Inflammatory macrophage treated with lipopolysaccharide for 1 hour (primary cell): ENCODE data around the gene IL21R.
"Not testable (repeated sequence)": the region's sequence is repeated elsewhere in the genome, so short reads cannot be mapped to it uniquely, and the experiment has no call there.

Source experiments
- DNase-seq, 2 donors: peaks; one replicate each; pipeline ENCODE4 v3.0.0-alpha.2; 2020 to 2022

The IL21R gene

DNA sequence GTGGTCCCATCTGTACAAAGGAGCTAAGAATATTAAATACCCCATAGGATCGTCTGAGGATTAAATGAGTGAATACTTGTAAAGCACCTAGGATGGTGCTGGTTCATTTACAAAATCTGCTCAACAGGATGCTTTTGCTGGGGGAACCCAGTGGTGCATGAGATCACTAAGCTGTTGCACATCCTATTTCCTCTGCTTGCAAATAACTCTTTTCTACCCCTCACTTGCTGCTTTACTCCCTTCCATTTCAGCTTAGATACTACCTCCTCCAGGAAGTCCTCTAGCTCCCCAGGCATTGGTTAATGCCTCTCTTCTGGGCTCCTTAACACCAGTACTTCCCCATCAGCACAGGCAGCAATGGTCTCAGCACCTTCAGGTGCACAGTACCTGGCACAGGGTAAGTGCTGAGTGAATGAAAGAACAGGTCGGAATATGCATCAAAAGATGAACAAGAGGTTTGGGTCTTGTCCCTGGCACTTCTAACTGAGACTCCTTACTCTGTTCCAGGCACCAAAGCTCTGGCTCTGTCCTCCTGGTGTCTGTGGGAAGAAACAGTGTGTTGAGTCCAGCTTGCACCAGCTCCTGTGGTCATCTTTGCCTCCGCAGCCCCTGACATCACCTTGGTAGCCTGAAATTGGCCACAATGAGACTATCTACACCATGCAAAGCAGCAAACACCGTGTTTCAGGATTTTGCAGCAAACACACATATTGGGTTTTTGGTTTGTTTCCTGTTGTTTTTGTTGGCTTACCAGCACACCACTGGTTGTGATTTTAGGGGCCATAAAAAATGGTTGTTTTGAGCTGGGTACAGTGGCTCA, 24.1 kb upstream of the IL21R start:
- no peak for DNase-seq

DNA sequence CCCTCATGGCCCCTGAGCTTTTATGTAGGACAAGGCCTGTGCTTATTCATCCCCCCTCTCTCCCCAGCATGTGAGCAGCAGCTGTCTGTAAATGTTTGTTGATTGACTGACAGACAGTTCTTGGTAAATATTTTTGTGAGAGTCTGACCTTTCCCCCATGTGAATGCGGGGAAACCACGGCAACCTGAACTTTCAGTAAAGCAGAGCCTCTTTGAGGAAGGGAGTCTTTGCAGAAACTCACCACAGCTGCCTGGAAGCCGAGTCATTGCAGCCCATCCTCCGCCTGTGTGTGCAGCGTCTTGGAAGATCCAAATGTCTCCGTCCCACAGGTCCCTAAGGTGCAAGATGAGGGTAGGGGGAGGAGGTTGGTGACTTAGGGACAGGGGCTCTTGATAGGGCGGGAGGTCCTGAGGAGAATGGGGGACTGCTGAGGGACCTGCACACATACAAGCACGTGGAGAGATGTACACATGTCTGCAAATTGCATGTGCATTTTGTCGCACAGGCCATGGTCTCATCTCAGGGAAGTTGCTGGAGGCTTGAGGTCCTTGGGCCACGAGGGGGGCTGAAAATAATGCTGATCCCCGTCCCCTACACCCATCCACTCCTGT, 23.0 kb upstream of the IL21R start:
- peak; percentile 21 to 26 for DNase-seq

DNA sequence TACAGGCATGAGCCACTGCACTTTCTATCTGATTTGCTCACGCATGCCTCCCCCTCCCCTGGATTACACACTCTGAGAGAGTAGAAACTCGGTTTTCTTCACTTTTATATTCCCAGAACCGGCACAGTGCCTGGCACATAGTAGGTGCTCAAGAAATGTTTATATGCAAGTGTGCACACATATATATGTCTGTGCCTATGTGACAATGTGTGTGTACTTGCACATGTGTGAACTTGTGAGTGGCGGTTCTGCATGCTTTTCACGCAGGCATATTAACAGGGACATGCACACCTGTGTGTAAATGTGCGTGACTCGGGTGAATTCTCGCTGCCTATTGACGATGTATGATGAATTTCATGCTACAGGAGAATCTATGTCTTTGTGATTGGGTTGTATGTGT, 22.1 kb upstream of the IL21R start:
- DNase-seq, result no peak

DNA sequence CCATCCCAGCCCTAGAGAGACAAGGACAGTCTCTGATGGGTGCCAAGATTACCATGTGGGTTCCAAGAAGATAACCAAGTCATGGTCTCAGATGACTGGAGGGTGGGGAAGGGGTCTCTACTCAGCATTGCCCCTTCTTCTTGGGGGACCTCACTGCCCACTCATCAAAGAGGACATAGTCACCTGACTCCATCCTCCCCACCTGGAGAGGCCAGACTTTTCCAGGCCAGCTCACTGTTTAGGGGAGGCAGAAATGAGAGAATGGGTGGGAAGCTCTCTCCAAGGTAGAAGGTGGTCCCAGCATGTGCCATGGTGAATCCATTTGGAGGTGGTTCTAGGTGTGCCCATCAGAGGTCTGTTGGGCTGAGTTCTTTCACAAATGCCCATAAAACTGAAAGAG, 20.7 kb upstream of the IL21R start:
- no peak for DNase-seq

DNA sequence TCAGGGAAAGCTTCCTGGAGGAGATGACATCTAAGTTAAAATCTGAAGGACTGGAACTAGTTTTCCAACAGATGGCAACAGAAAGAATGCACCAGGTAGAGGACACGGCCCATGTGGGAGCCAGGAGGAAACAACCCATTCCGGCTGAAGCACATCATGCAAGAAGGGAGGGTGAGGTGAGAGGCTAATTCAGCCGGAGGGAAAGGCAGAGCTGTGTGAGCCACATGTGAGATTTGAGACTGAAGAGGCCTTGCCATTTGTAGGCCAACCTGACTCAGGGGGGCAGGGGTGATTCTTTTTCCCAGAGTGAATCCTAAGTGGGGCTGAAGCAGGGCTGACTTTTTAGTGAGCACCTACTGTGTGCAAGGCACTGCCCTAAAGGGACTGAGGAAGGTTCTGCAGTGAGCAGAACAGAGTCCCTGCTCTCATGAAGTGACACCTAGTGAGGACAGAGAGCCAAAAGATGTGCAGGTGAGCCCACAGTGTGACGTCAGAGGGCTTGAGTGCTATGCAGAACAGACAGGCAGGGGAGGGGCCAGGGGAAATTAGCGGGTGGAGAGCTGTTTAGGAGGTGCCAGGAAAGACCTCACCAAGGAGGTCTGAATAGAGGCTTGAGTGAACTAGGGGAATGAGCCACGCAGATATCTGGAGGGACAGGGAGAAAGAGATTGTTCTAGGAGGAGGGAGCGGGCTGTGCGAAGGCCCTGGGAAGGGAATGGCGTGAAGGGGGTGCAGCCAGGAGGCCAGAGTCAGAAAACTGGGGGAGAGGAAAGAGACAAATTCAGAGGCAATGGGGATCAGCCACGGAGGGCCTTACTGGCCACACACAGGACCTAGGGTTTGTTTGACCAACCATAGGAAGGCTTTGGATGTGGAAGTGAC, 19.8 kb upstream of the IL21R start:
- DNase-seq, result no peak

DNA sequence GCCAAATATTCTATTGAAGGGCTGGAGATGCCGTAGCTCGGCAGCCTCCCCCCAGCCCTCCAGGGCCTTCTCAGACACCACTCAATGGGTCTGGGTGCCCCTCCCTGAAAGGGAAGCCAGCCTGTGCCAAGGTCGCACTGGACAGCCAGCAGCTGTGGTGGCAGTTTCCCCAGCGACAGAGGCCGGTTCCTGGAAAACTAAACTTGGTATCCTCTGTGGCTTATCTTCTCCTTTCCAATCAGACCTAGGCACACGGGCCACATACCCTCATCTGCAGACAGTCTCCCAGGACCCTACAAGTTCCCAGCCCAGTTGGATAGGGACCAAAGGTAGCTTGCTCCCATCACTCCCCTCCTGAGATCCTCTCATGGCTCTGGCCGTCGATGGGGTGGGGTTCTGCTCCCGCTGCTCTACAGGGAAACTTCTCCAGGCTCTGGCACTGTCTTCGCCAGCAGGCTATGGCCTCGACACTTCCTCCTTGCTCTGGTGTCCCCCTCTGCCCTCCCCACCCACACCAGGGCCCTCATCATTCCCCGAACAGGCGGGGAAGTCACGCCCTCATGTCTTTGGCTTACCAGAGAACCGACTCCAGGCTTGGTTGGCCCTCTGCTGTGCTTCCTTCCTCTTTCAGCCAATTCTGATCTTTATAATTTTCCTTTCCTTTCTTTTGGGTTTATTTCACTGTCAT, 18.3 kb upstream of the IL21R start:
- DNase-seq, result peak; percentile 87 to 96

DNA sequence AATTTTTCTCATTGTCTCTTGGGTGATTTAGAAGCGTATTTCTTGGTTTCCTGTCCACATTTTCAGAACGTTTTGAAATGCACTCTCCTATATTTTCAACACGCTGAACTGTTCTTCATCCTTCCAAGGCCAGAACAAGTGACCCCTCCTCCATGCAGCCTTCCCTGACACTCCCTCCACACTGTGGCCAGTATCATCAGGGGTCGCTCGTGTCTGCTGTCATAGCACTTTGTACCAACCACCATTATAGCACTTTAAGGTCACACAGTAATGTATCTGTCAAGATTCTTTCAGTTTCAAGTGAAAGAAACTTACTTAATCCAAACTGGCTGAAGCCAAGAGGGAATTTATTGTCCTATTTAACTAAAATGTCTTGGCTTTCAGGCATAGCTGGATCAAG, 17.5 kb upstream of the IL21R start:
- DNase-seq, result no peak

DNA sequence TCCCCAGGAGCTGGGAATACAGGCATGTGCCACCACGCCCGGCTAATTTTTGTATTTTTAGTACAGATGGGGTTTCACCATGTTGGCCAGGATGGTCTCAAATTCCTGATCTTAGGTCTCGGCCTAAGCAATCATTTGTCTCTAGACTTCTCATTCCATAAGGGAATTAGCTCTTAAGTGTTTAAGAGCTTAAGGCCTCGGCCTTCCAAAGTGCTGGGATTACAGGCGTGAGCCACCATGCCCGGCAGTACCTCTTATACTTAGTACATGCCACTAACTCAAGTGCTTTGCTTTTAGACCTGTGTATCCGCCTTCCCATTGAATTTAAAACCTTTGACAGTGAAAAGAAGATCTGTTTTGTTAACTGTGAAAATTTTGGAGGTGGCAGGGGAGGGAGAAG, 16.6 kb upstream of the IL21R start:
- no peak for DNase-seq

DNA sequence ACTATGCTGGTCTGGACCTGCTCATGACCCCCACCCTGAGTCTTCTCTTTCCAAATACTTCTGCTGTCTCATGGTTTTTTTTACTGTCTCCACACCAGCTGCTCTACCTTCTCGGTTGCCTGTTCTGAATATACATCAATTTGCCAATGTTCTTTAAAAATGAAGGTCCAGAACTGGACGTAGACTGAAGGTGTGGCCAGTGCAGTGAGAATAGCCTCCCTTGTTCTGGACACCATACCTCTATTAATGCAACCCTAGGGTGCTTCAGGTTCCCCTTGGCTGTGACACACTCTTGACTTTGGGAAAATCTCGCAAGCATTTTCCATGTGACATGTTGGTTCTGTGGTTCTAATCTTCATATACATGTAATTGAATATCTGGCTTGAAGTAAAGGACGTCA, 15.3 kb upstream of the IL21R start:
- no peak for DNase-seq

DNA sequence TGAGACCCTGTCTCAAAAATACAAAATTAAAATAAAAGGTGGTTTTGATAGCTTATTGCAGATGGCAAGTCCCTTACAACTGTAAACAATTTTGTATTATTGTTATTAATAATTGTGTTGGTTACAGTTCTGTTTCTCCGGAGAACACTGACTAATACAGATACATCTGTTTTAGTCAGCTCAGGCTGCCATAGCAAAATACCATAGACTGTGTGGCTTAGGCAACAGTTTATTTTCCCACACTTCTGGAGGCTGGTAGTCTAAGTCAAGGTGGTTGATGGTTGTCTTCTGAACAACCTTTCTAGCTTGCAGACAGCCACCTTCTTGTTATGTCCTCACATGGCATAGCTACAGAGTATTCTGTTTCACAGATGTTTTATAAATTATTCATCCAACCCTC, 14.2 kb upstream of the IL21R start:
- DNase-seq, result no peak

DNA sequence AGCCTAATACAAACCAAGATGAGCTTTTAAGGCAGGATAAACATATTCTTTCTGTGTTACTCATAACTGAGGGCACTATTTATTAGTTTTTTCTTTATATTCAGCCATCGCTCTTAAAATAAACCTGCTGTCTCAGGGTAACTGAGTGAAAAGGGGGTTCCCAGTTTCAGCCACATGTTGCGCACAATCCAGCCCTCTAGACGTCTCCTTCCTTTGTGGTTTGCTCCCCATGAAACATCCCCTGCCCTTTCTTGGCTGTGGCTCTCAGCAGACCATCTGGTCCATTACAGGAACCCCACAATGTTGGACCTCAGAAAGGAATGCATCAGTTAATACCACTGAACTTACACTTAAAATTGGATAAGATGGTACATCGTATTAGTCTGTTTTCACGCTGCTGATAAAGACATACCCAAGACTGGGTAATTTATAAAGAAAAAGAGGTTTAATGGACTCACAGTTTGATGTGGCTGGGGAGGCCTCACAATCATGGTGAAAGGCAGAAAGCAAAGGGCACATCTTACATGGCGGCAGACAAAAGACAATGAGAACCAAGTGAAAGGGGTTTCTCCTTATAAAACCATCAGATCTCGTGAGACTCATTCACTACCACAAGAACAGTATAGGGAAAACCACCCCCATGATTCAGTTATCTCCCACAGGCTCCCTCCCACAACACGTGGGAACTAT, 12.6 kb upstream of the IL21R start:
- no peak for DNase-seq

DNA sequence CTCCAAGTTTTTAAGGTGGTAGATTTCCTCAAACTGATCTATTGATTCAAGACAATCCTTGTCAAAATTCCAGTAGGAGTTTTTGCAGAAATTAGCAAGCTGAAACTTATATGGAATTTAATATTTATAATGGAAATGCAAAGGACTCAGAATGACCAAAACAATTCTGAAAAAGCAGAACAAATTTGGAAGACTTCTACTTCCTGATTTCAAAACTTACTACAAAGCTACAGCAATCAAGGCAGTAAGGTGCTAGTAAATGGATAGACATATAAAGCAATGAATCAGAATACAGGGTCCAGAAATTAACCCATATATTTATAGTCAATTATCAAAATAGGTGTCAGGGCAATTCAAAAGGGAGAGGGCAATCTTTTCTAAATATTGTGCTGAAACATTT, 11.8 kb upstream of the IL21R start:
- peak; percentile 46 to 52 for DNase-seq

DNA sequence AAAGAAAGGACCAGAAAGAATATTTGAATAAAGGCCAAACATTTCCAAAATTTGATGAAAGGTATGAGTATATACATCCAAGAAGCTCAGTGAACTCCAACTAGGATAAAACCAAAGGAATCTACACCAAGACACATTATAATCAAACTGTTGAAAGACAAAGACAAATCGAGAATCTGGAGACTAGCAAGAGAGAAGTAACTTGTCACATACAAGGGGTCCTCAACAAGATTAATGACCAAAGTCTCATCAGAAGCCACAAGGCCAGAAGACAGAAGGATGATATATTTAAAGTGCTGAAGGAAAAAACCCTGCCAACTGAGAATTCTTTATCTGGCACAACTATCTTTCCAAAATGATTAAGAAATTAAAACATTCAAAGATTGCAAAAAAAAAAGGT, 9.3 kb upstream of the IL21R start:
- no peak for DNase-seq

DNA sequence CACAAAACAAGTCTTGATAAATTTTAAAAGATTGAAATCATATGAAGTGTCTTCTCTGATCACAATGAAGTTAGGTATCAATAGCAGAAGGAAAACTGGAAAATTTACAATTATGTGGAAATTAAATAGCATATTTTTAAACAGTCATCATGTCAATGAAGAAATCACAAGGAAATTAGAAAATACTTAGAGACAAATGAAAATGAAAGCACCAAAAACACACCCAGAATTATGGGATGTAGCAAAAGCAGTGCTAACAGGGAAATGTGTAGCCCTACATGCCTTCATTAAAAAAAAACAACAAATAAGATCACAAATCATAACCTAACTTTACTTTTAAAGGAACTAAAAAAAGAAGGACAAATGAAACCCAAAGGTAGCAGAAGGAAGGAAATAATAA, 7.5 kb upstream of the IL21R start:
- no peak for DNase-seq

DNA sequence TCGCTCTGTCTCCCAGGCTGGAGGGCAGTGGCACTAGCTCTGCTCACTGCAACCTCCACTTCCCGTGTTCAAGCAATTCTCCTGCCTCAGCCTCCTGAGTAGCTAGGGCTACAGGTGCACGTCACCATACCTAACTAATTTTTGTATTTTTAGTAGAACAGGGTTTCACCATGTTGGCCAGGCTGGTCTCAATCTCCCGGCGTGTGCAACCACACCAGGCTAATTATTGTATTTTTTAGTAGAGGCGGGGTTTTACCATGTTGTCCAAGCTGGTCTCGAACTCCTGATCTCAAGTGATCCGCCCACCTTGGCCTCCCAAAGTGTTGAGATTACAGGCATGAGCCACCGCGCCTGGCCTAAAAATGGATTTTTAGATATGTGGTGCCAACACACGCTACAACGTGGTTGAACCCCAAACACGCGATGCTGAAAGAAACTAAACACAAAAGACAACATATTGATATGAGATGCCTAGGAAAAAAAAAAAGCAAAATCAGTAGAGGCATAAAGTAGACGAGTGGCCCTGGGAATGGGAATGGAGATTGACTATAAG, 3.6 kb upstream of the IL21R start:
- not testable (repeated sequence) for DNase-seq

DNA sequence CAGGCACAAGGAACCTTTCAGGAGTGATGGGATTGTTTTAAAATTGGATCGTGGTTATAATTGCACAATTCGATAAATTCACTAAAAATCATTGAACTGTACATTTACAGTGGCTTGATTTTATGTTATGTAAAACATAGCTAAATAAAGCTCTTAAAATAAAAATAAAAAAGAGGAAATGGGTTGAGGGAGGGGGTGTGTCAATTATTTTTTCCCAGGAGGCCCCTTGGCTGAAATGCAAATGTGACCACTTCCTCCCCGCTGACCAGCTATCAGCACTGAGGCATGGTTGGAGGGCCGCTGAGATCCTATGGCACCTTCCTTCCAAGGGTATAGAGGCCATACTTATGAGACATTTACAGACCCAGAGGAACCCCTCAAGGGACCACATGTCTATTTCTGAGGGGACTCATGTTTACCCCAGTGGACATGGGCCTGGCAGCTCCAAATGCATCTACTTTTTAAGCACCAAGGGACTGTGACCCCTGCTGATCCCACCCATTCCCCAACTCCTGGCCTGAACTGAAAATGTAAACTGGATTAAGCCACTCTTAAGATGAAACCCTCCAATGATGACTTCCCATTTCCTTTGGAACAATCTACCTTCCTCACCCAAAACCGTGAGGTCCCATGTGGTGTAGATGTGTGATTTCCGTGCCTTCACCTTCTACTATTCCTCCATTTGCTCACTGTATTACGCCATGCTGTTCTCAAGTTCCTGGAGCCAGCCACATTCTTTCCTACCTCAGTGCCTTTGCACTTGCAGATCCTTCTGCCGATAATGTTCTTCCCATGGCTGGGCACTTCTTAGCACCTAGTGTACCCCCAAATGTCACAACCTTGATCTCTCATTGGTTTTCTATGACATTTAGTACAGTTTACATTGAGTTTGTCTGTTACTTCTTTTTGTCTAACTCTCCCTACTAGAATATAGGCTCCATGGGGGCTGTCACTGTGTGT, 2.8 kb upstream of the IL21R start:
- DNase-seq, result peak; percentile 51 to 62

DNA sequence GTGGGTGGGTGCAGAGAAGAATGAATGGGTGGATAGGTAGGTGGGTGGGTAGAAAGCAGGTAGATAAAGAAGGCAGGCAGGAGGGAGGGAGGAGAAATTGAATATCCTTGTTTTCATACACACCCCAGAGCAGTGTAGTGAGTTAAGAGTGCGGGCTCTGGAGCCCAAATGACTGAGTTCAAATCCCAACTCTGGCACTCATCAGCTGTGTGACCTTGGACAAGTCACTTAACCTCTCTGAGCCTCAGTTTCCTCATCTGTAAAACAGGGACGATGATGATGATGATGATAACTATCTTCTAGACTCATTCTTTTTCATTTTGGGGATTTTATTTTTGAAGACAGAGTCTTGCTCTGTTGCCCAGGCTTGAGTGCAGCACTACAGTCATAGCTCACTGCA, 2.0 kb upstream of the IL21R start:
- DNase-seq, result no peak

DNA sequence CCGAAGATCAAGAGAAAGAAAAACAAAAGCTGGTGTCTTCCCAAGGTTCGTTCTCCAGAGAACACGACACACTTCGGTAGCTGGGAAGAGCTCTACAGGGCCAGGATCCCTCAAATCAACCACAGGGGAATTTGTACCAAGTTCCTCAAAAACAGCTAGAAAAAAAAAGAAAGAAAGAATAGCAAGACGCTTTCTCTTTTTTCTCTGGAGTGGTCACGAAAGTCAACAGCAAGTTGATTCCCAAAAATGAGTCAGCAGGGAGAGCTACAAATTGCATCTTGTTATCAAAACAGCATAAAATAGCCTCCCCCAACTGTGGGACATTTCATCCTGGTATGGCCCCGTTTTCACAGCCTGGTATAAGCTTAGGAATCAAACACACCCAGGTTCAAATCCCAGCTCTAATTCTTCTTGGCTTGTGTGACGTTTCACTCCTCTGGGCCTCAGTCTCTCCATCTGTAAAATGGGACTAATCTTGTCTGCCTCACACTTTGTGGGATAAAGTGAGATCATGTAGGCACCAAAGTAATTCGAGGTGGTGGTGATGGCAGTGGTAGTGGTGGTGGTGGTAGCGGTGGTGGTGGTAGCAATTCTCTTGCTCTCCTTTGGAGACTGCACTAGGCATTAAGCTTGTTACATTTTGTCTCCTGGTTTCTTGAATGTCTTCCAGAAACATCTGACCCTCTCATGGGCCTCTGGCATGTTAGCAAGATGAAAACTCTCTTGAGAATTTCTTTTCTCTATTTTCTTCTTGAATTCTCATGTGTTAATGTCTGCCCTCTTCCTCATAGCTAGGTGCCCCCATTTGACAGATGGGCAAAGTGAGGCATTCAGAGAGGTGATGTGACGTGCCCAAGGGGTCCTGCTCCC, 988 bp upstream of the IL21R start:
- peak; percentile 49 to 66 for DNase-seq

DNA sequence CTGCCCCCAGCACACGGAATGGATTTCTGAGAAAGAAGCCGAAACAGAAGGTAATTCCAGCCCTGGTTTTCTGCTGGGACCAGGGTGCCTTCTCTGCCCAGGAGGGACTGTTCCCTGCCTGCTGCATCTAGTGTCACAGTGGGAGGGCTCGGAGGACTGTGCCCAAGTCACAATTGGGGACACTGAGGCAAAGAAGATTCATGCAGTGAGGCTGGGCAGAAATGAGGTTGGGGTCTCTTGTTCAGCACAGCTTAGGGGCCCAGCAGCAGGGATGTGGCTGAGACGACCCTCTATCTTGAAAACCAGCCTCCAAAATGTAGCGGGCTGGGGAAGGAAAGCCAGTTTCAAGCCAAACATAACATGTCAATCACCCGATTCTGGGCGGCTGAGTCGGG, 592 bp downstream of the IL21R start:
- no peak for DNase-seq
